ENCODE results near the gene PPP1R17.

Gene PPP1R17

GRCh38 chr7:31702354-31702753, 15.3 kb downstream of the PPP1R17 start:
- DNase-seq: no peak

GRCh38 chr7:31705377-31705776, 18.4 kb downstream of the PPP1R17 start:
- no peak for DNase-seq

- no peak for DNase-seq
These were observed 20.1 kb downstream of the PPP1R17 start for GRCh38 chr7:31707089-31707488.

GRCh38 chr7:31710171-31710570, 23.2 kb downstream of the PPP1R17 start:
- no peak for DNase-seq

- no peak for DNase-seq
These were observed 29.3 kb downstream of the PPP1R17 start for GRCh38 chr7:31716355-31716754.

GRCh38 chr7:31720366-31720765, 33.4 kb downstream of the PPP1R17 start:
- no peak for DNase-seq

- no peak for DNase-seq
These were observed 37.7 kb downstream of the PPP1R17 start for GRCh38 chr7:31724696-31725095.

- no peak for DNase-seq
These were observed 42.3 kb downstream of the PPP1R17 start for GRCh38 chr7:31729195-31729804.

GRCh38 chr7:31734456-31734855, 47.4 kb downstream of the PPP1R17 start:
- DNase-seq: no peak

GRCh38 chr7:31735991-31736982, 49.3 kb downstream of the PPP1R17 start:
- DNase-seq: peak; percentile 74

- DNase-seq: no peak
These were observed 54.8 kb downstream of the PPP1R17 start for GRCh38 chr7:31741852-31742251.

- DNase-seq: peak; percentile 73
These were observed 57.4 kb downstream of the PPP1R17 start for GRCh38 chr7:31744294-31744874.

GRCh38 chr7:31747553-31747952, 60.5 kb downstream of the PPP1R17 start:
- DNase-seq: no peak

GRCh38 chr7:31748084-31748483, 61.1 kb downstream of the PPP1R17 start:
- DNase-seq: no peak

- DNase-seq: no peak
These were observed 64.7 kb downstream of the PPP1R17 start for GRCh38 chr7:31751726-31752125.
